IMR-90 (cell line): ENCODE data around the gene GABRR3. TPM values are rescaled to one million over a fixed set of nuclear protein-coding genes. Genes with fewer than 3 reads are reported as not detected.

ENCODE experiments used
- ATAC-seq: fragments of 200-7000 bp; cut with Tn5 transposase; 2 replicates; pipeline ENCODE4 v1.9.1; 2020; ENCODE audit warnings: low read depth, mild to moderate bottlenecking, moderate library complexity
- BruUV-seq: library from RNA; stranded (reverse); fragments of 400-500 nt; replicated peaks from 2 replicates; lab custom pipeline; 2021; lab: Mats Ljungman, UMichigan
- CTCF ChIA-PET: fragments of 300-600 bp; formaldehyde crosslinking; extraction: SDS; loops from one replicate; lab custom pipeline; 2021; ENCODE audit warnings: antibody characterized with exemption; lab: Yijun Ruan, JAX
- POLR2A ChIA-PET: fragments of 300-600 bp; sonication (Branson Sonifier 250); formaldehyde crosslinking; loops from one replicate; lab custom pipeline; 2022; ENCODE audit warnings: antibody characterized with exemption; ENCODE audit not compliant: unreplicated experiment; lab: Charles Lee
- DNase-seq: peaks from one replicate; pipeline ENCODE4 v3.0.0; 2013
- H2AFZ ChIP-seq: replicated peaks from 2 replicates; pipeline ENCODE3; 2013; ENCODE audit warnings: low read length, mild to moderate bottlenecking; ENCODE audit not compliant: poor library complexity
- H2AK5ac ChIP-seq: 2 replicates; pipeline ENCODE4 v1.6.1; 2013; ENCODE audit warnings: low read depth, low read length, inconsistent platforms
- H2AK9ac ChIP-seq: replicated peaks from 2 replicates; pipeline ENCODE3; 2013; ENCODE audit warnings: mild to moderate bottlenecking, low read depth, low read length, moderate library complexity; ENCODE audit not compliant: poor library complexity
- H2BK120ac ChIP-seq: 2 replicates; pipeline ENCODE4 v1.6.1; 2013; ENCODE audit warnings: low read depth, low read length, inconsistent platforms
- H2BK15ac ChIP-seq: 3 replicates; pipeline ENCODE4 v1.6.1; 2013; ENCODE audit warnings: low read depth, low read length, inconsistent platforms
- H2BK20ac ChIP-seq: 2 replicates; pipeline ENCODE4 v1.6.1; 2013; ENCODE audit warnings: low read depth, mild to moderate bottlenecking, inconsistent platforms, low read length, moderate library complexity
- H2BK5ac ChIP-seq: 2 replicates; pipeline ENCODE4 v1.6.1; 2013; ENCODE audit warnings: mild to moderate bottlenecking, low read depth, low read length, inconsistent platforms; ENCODE audit not compliant: poor library complexity, severe bottlenecking
- H3K14ac ChIP-seq: replicated peaks from 2 replicates; pipeline ENCODE4 v1.6.1; 2013; ENCODE audit warnings: low read depth, low read length, inconsistent platforms
- H3K18ac ChIP-seq: 2 replicates; pipeline ENCODE4 v1.6.1; 2013; ENCODE audit warnings: low read depth, low read length, control low read depth
- H3K23ac ChIP-seq: 2 replicates; pipeline ENCODE4 v1.6.1; 2013; ENCODE audit warnings: low read depth, low read length, inconsistent platforms
- H3K27ac ChIP-seq: 2 replicates; pipeline ENCODE4 v1.5.1; 2013; ENCODE audit warnings: mild to moderate bottlenecking, control low read depth, low read length; ENCODE audit not compliant: insufficient read depth
- H3K27me3 ChIP-seq: 2 replicates; pipeline ENCODE4 v1.6.1; 2013; ENCODE audit warnings: low read length; ENCODE audit not compliant: control insufficient read depth, insufficient read depth
- H3K36me3 ChIP-seq: 2 replicates; pipeline ENCODE4 v1.6.1; 2013; ENCODE audit warnings: low read length, mixed read lengths; ENCODE audit not compliant: control insufficient read depth, insufficient read depth
- H3K4ac ChIP-seq: 2 replicates; pipeline ENCODE4 v1.6.1; 2013; ENCODE audit warnings: low read depth, low read length, inconsistent platforms
- H3K4me1 ChIP-seq: 2 replicates; pipeline ENCODE4 v1.6.1; 2013; ENCODE audit warnings: low read length, mixed read lengths; ENCODE audit not compliant: control insufficient read depth, insufficient read depth
- H3K4me2 ChIP-seq: 2 replicates; pipeline ENCODE4 v1.6.1; 2013; ENCODE audit warnings: low read depth, mild to moderate bottlenecking, control low read depth, low read length, moderate library complexity
- H3K4me3 ChIP-seq: 2 replicates; pipeline ENCODE4 v1.5.1; 2013; ENCODE audit warnings: low read depth, mild to moderate bottlenecking, control low read depth, low read length, moderate library complexity; ENCODE audit not compliant: insufficient read depth
- H3K56ac ChIP-seq: 2 replicates; pipeline ENCODE4 v1.6.1; 2013; ENCODE audit warnings: low read length, inconsistent platforms; ENCODE audit not compliant: insufficient read depth; ENCODE audit errors: extremely low read depth
- H3K79me1 ChIP-seq, 2 experiments: 2 replicates each; pipeline ENCODE4 v1.6.1; 2013; ENCODE audit warnings: low read length in 2 of 2, inconsistent platforms in 1 of 2, low read depth in 1 of 2
- H3K9ac ChIP-seq: 2 replicates; pipeline ENCODE4 v1.6.1; 2013; ENCODE audit warnings: low read depth, low read length, control low read depth
- H3K9me1 ChIP-seq: 2 replicates; pipeline ENCODE4 v1.6.1; 2013; ENCODE audit warnings: low read length, inconsistent platforms; ENCODE audit not compliant: insufficient read depth
- H3K9me3 ChIP-seq: 2 replicates; pipeline ENCODE4 v1.6.1; 2013; ENCODE audit warnings: low read length; ENCODE audit not compliant: control insufficient read depth, insufficient read depth
- H4K20me1 ChIP-seq: 2 replicates; pipeline ENCODE4 v1.6.1; 2013; ENCODE audit warnings: low read length, inconsistent platforms; ENCODE audit not compliant: insufficient read depth
- H4K5ac ChIP-seq: 2 replicates; pipeline ENCODE4 v1.6.1; 2013; ENCODE audit warnings: mild to moderate bottlenecking, low read depth, low read length, control low read depth
- H4K8ac ChIP-seq, 2 experiments: 2 replicates each; pipeline ENCODE4 v1.6.1; 2013; ENCODE audit warnings: low read depth in 2 of 2, low read length in 2 of 2, control low read depth in 1 of 2, inconsistent platforms in 1 of 2
- H4K91ac ChIP-seq: 2 replicates; pipeline ENCODE4 v1.6.1; 2013; ENCODE audit warnings: low read depth, low read length, inconsistent platforms; ENCODE audit not compliant: insufficient read depth
- BHLHE40 ChIP-seq: fragments of 150-350 bp; IDR thresholded peaks from 2 replicates; pipeline ENCODE4 v1.6.1; 2016; ENCODE audit warnings: mild to moderate bottlenecking, low read depth, low read length
- CEBPB ChIP-seq: IDR thresholded peaks from 2 replicates; pipeline ENCODE4 v1.6.1; 2012; ENCODE audit warnings: low read depth, low read length, improper control_type of control experiment
- CHD1 ChIP-seq: IDR thresholded peaks from 2 replicates; pipeline ENCODE4 v1.6.1; 2012; ENCODE audit warnings: low read depth, low read length, improper control_type of control experiment
- FOS ChIP-seq: fragments of 150-350 bp; IDR thresholded peaks from 2 replicates; pipeline ENCODE4 v1.6.1; 2016; ENCODE audit warnings: low read depth, low read length
- MAZ ChIP-seq: IDR thresholded peaks from 2 replicates; pipeline ENCODE4 v1.6.1; 2012; ENCODE audit warnings: low read depth, mild to moderate bottlenecking, low read length, improper control_type of control experiment, moderate library complexity, borderline replicate concordance
- MXI1 ChIP-seq: IDR thresholded peaks from 2 replicates; pipeline ENCODE4 v1.6.1; 2012; ENCODE audit warnings: low read depth, mild to moderate bottlenecking, low read length, moderate library complexity, borderline replicate concordance
- NFE2L2 ChIP-seq: fragments of 150-350 bp; IDR thresholded peaks from 2 replicates; pipeline ENCODE4 v1.6.1; 2016; ENCODE audit warnings: low read depth, mild to moderate bottlenecking, low read length
- POLR2A ChIP-seq: IDR thresholded peaks from 2 replicates; pipeline ENCODE4 v1.6.1; 2012; ENCODE audit warnings: mild to moderate bottlenecking, low read depth, low read length
- RAD21 ChIP-seq: IDR thresholded peaks from 2 replicates; pipeline ENCODE4 v1.6.1; 2012; ENCODE audit warnings: low read length, improper control_type of control experiment
- RCOR1 ChIP-seq: IDR thresholded peaks from 2 replicates; pipeline ENCODE4 v1.6.1; 2012; ENCODE audit warnings: mild to moderate bottlenecking, low read length, improper control_type of control experiment; ENCODE audit not compliant: insufficient replicate concordance
- RFX5 ChIP-seq: IDR thresholded peaks from 2 replicates; pipeline ENCODE4 v1.8.0; 2012; ENCODE audit warnings: low read depth, mild to moderate bottlenecking, low read length, moderate library complexity
- SMC3 ChIP-seq: fragments of 150-350 bp; IDR thresholded peaks from 2 replicates; pipeline ENCODE4 v1.6.1; 2016; ENCODE audit warnings: low read depth, mild to moderate bottlenecking, antibody characterized with exemption, low read length, moderate library complexity
- WGBS, 2 experiments: methylation state at CpG; one replicate each; pipeline versions ENCODE4 v1.1.5 to v1.1.7; 2013; ENCODE audit warnings: missing lambda C conversion rate in 2 of 2; ENCODE audit not compliant: insufficient read length in 1 of 2; ENCODE audit errors: extremely low coverage in 2 of 2; 5-methylcytosine and 5-hydroxymethylcytosine counted together
- dilution Hi-C: fragments of 300-500 bp; cut with HindIII; formaldehyde crosslinking; loops from one replicate; pipeline ENCODE4 v1.14.3; 2018; ENCODE audit warnings: low sequenced_read_pairs; ENCODE audit not compliant: unreplicated experiment
- in situ Hi-C: fragments of 300-500 bp; cut with MboI; formaldehyde crosslinking; loops from 3 replicates; pipeline ENCODE4 v1.14.3; 2019; ENCODE audit warnings: low sequenced_read_pairs, inconsistent platforms, mixed read lengths
- intact Hi-C: fragments of 100-400 bp; cut with micrococcal nuclease; formaldehyde crosslinking; loops from 2 replicates; pipeline ENCODE4 v1.10.0; 2022
- polyA plus RNA-seq, 3 experiments: library from polyadenylated mRNA; depleted of rRNA; stranded (reverse); fragments of >200 nt; gene quantifications; 2 replicates each; pipeline ENCODE4 v1.2.3, GENCODE V29; 2012; ENCODE audit warnings: low replicate concordance in 1 of 3
- total RNA-seq: library from RNA; depleted of rRNA; stranded (reverse); fragments of >200 nt; gene quantifications from 2 replicates; pipeline ENCODE4 v1.2.3, GENCODE V29; 2012

Gene GABRR3
- total and polyA plus RNA-seq, 2 of the 4 experiments (the other 2 are of a cell fraction): not detected

DNA sequence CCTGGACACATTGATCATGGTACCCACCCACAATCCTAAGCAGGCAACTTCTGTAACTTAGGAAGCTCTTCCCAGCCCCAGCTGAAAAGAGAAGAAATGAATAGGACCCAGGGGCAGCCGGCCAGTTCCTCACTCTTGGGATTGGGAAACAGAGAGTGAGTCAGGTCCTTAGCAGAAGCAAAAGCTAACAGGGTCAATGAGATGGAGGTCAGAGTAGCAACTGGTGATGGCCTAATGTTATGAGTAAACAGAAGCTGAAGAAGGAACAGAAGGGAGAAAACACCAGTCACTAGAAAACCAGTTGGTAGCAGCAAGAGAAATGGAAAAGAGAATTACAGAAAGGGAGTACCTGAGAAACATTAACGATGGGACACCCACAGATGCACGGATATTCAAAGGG lies 82.8 kb downstream of the GABRR3 start:
- dilution Hi-C loops: no loop called here
- H3K4me3 ChIP-seq: no peak overlapping the region
- no peak overlapping the region for H3K4me2 ChIP-seq
- no peaks in the 10 kb centered on the region for H4K20me1 ChIP-seq
- no peak overlapping the region for H2AFZ ChIP-seq
- no peak overlapping the region for H2AK9ac ChIP-seq
- H3K27ac ChIP-seq: no peak overlapping the region
- no peak overlapping the region for H3K4ac ChIP-seq
- no peak overlapping the region for H2BK20ac ChIP-seq
- intact Hi-C loops: no loop called here
- WGBS, 2 experiments: 100% methylated on average over 3 of the region's 3 CpGs; no CpG with 5 or more reads in 1 of the 2 experiments
- no peak overlapping the region for H3K9ac ChIP-seq
- no peaks in the 10 kb centered on the region for H3K27me3 ChIP-seq
- H3K14ac ChIP-seq: no peak overlapping the region
- H3K79me1 ChIP-seq: peaks cover 0 to under 1% of the 10 kb centered on the region in 2 experiments; a peak in 1 of 4 replicates
- no peak for TF ChIP-seq NFE2L2
- TF ChIP-seq POLR2A: no peak
- no peak for TF ChIP-seq RAD21
- peak; percentile 69 for TF ChIP-seq CEBPB
- TF ChIP-seq MAZ: no peak
- no peak for TF ChIP-seq CHD1
- TF ChIP-seq BHLHE40: no peak
- no peak for TF ChIP-seq SMC3
- no peak for TF ChIP-seq RCOR1
- TF ChIP-seq FOS: no peak
- peak; percentile 71; the same call in 1 of the 2 replicates for TF ChIP-seq RFX5
- TF ChIP-seq MXI1: no peak
- no peak overlapping the region for H4K91ac ChIP-seq
- H3K18ac ChIP-seq: no peak overlapping the region
- H3K4me1 ChIP-seq: peaks cover 5% of the 10 kb centered on the region
- H4K5ac ChIP-seq: no peak overlapping the region
- no peak overlapping the region for H3K23ac ChIP-seq
- H3K56ac ChIP-seq: no peak overlapping the region
- peaks cover 25% of the 10 kb centered on the region for H3K36me3 ChIP-seq
- 0 out of 2 replicates have a peak, but pooled peaks cover 4% of the 10 kb centered on the region for H3K9me1 ChIP-seq
- ChIA-PET POLR2A (no interaction called here), CTCF (interaction anchor here (0.9 kb wide), 1 partner anchor 17 kb away, joined by 4 read pairs; no protein-coding TSS in a partner anchor)
- H4K8ac ChIP-seq: no peak overlapping the region
- no peaks in the 10 kb centered on the region for H3K9me3 ChIP-seq
- peak; percentile 91 for ATAC-seq
- H2BK120ac ChIP-seq: no peak overlapping the region
- no peak overlapping the region for H2BK15ac ChIP-seq
- peak; percentile 74 for DNase-seq
- no peak overlapping the region for H2AK5ac ChIP-seq
- H2BK5ac ChIP-seq: no peak overlapping the region
- BruUV-seq: no TSS peak
- in situ Hi-C loops: no loop called here
